NCI-H510A treated with DMSO at 0.1 percent for 48 hours (cell line): ENCODE results near the gene CELF1.

ENCODE experiments used
- DNase-seq: peaks from one replicate; lab custom pipeline; 2025; lab: John Stamatoyannopoulos, UW

The CELF1 gene

GRCh38 chr11:47508240-47508957 is 44.5 kb downstream of the CELF1 start:
- DNase-seq = no peak

- no peak for DNase-seq
Measured at GRCh38 chr11:47507563-47508239, 45.2 kb downstream of the CELF1 start.

- DNase-seq = no peak
Measured at GRCh38 chr11:47506795-47507562, 46.0 kb downstream of the CELF1 start.

- DNase-seq = no peak
Measured at GRCh38 chr11:47506373-47506772, 46.6 kb downstream of the CELF1 start.

- no peak for DNase-seq
Measured at GRCh38 chr11:47504910-47505309, 48.0 kb downstream of the CELF1 start.

GRCh38 chr11:47503227-47503626 is 49.7 kb downstream of the CELF1 start:
- no peak for DNase-seq

- DNase-seq = no peak
Measured at GRCh38 chr11:47502767-47503166, 50.2 kb downstream of the CELF1 start.

GRCh38 chr11:47501101-47501500 is 51.8 kb downstream of the CELF1 start:
- DNase-seq = no peak

- no peak for DNase-seq
Measured at GRCh38 chr11:47500121-47500520, 52.8 kb downstream of the CELF1 start.

GRCh38 chr11:47499614-47500013 is 53.3 kb downstream of the CELF1 start:
- no peak for DNase-seq

- DNase-seq = no peak
Measured at GRCh38 chr11:47499161-47499560, 53.8 kb downstream of the CELF1 start.

- DNase-seq = no peak
Measured at GRCh38 chr11:47498584-47499152, 54.3 kb downstream of the CELF1 start.

- DNase-seq = no peak
Measured at GRCh38 chr11:47498149-47498548, 54.8 kb downstream of the CELF1 start.

GRCh38 chr11:47496808-47497207 is 56.1 kb downstream of the CELF1 start:
- DNase-seq = no peak

GRCh38 chr11:47495856-47496217 is 57.1 kb downstream of the CELF1 start:
- no peak for DNase-seq

- no peak for DNase-seq
Measured at GRCh38 chr11:47495011-47495855, 57.7 kb downstream of the CELF1 start.

GRCh38 chr11:47489395-47489755 is 63.6 kb downstream of the CELF1 start:
- no peak for DNase-seq

GRCh38 chr11:47488674-47489394 is 64.1 kb downstream of the CELF1 start:
- no peak for DNase-seq

GRCh38 chr11:47488111-47488510 is 64.8 kb downstream of the CELF1 start:
- no peak for DNase-seq

GRCh38 chr11:47487421-47487820 is 65.5 kb downstream of the CELF1 start:
- no peak for DNase-seq

GRCh38 chr11:47485107-47485506 is 67.8 kb downstream of the CELF1 start:
- no peak for DNase-seq
